ENCODE results near the gene NCMAP. TPM values are rescaled to one million over a fixed set of nuclear protein-coding genes. Genes with fewer than 3 reads are reported as not detected.
"Not testable (repeated sequence)": the region's sequence is repeated elsewhere in the genome, so short reads cannot be mapped to it uniquely, and the experiment has no call there.

NCMAP gene
- not detected for polyA plus RNA-seq

GRCh38 chr1:24555591-24556413 is at the start of gene NCMAP:
TSS of gene NCMAP (plus strand) at chr1:24556087. CDS start at chr1:24595431, 39,344 bp downstream.
- Mint-ChIP-seq H3K27me3 (peaks cover 14% of the 10 kb centered on the region), H3K36me3 (no peaks in the 10 kb centered on the region), H3K27ac (peak within 1 kb of the TSS in 1 of 3 donors; percentile 93), H3K9me3 (no peaks in the 10 kb centered on the region), H3K4me3 (peak within 1 kb of the TSS; percentile 66 to 92 (median 82)), H3K4me1 (peaks cover 7 to 14% (median 12%) of the 10 kb centered on the region in 3 donors)

GRCh38 chr1:24506691-24507381 is 49.1 kb upstream of the NCMAP start:
- H3K27ac Mint-ChIP-seq: peak overlapping the region; percentile 36 to 92 (median 72)
- peak overlapping the region; percentile 48 to 71 (median 60) for H3K4me3 Mint-ChIP-seq
- H3K27me3 Mint-ChIP-seq: no peaks in the 10 kb centered on the region
- peaks cover 39 to 55% (median 54%) of the 10 kb centered on the region in 3 donors for H3K4me1 Mint-ChIP-seq
- H3K9me3 Mint-ChIP-seq: no peaks in the 10 kb centered on the region
- H3K36me3 Mint-ChIP-seq: peaks cover 6% of the 10 kb centered on the region

GRCh38 chr1:24507405-24507804 is 48.5 kb upstream of the NCMAP start:
- peak overlapping the region in 3 of 4 donors; percentile 54 to 71 (median 65) for H3K4me3 Mint-ChIP-seq
- H3K27me3 Mint-ChIP-seq: no peaks in the 10 kb centered on the region
- H3K4me1 Mint-ChIP-seq: peaks cover 38 to 54% (median 51%) of the 10 kb centered on the region in 3 donors
- peaks cover 6% of the 10 kb centered on the region for H3K36me3 Mint-ChIP-seq
- H3K27ac Mint-ChIP-seq: peak overlapping the region; percentile 36 to 92 (median 72)
- H3K9me3 Mint-ChIP-seq: no peaks in the 10 kb centered on the region

GRCh38 chr1:24508911-24509310 is 47.0 kb upstream of the NCMAP start:
- Mint-ChIP-seq H3K27me3 (no peaks in the 10 kb centered on the region), H3K27ac (peak overlapping the region in 1 of 3 donors; percentile 69), H3K4me1 (peaks cover 37 to 53% (median 44%) of the 10 kb centered on the region in 3 donors), H3K9me3 (no peaks in the 10 kb centered on the region), H3K4me3 (peak overlapping the region in 1 of 4 donors; percentile 13), H3K36me3 (peaks cover 6% of the 10 kb centered on the region)

- Mint-ChIP-seq H3K36me3 (peaks cover 5% of the 10 kb centered on the region), H3K4me1 (peaks cover 15 to 25% (median 19%) of the 10 kb centered on the region in 3 donors), H3K9me3 (no peaks in the 10 kb centered on the region), H3K27me3 (no peaks in the 10 kb centered on the region), H3K27ac (peak overlapping the region in 1 of 3 donors; percentile 35), H3K4me3 (no peak overlapping the region)
Observed at GRCh38 chr1:24513706-24514105, 42.2 kb upstream of the NCMAP start.

GRCh38 chr1:24514946-24515345 is 40.9 kb upstream of the NCMAP start:
- H3K9me3 Mint-ChIP-seq: no peaks in the 10 kb centered on the region
- H3K36me3 Mint-ChIP-seq: peaks cover 5% of the 10 kb centered on the region
- H3K27me3 Mint-ChIP-seq: no peaks in the 10 kb centered on the region
- peaks cover 12 to 17% (median 14%) of the 10 kb centered on the region in 3 donors for H3K4me1 Mint-ChIP-seq
- no peak overlapping the region for H3K4me3 Mint-ChIP-seq
- no peak overlapping the region for H3K27ac Mint-ChIP-seq

- H3K9me3 Mint-ChIP-seq, H3K4me3 Mint-ChIP-seq, H3K36me3 Mint-ChIP-seq, H3K27me3 Mint-ChIP-seq: not testable (repeated sequence)
- peak overlapping the region in 2 of 3 donors; percentile 3 to 73 for H3K27ac Mint-ChIP-seq
- H3K4me1 Mint-ChIP-seq: peaks cover 9 to 16% (median 12%) of the 10 kb centered on the region in 3 donors
Observed at GRCh38 chr1:24515671-24516209, 40.1 kb upstream of the NCMAP start.

- Mint-ChIP-seq H3K4me1 (peaks cover 8 to 15% (median 11%) of the 10 kb centered on the region in 3 donors), H3K9me3 (peaks cover 0 to 4% (median 3%) of the 10 kb centered on the region in 3 donors), H3K4me3 (no peak overlapping the region), H3K27me3 (no peaks in the 10 kb centered on the region), H3K36me3 (peaks cover 6% of the 10 kb centered on the region), H3K27ac (peak overlapping the region in 1 of 3 donors; percentile 28)
Observed at GRCh38 chr1:24516506-24516905, 39.4 kb upstream of the NCMAP start.

GRCh38 chr1:24517898-24518297 is 38.0 kb upstream of the NCMAP start:
- peaks cover 0 to 4% (median 3%) of the 10 kb centered on the region in 3 donors for H3K9me3 Mint-ChIP-seq
- no peaks in the 10 kb centered on the region for H3K27me3 Mint-ChIP-seq
- no peak overlapping the region for H3K27ac Mint-ChIP-seq
- no peak overlapping the region for H3K4me3 Mint-ChIP-seq
- H3K36me3 Mint-ChIP-seq: peaks cover 6% of the 10 kb centered on the region
- peaks cover 7 to 12% (median 8%) of the 10 kb centered on the region in 3 donors for H3K4me1 Mint-ChIP-seq

- H3K27ac Mint-ChIP-seq, H3K4me3 Mint-ChIP-seq, H3K9me3 Mint-ChIP-seq, H3K36me3 Mint-ChIP-seq, H3K27me3 Mint-ChIP-seq: not testable (repeated sequence)
- H3K4me1 Mint-ChIP-seq: peaks cover 3 to 12% (median 6%) of the 10 kb centered on the region in 3 donors
Observed at GRCh38 chr1:24520282-24520681, 35.6 kb upstream of the NCMAP start.

GRCh38 chr1:24525606-24526005 is 30.3 kb upstream of the NCMAP start:
- no peak overlapping the region for H3K27ac Mint-ChIP-seq
- H3K4me1 Mint-ChIP-seq: peaks cover 7 to 13% (median 11%) of the 10 kb centered on the region in 3 donors
- no peaks in the 10 kb centered on the region for H3K27me3 Mint-ChIP-seq
- peaks cover 1% of the 10 kb centered on the region for H3K36me3 Mint-ChIP-seq
- no peak overlapping the region for H3K4me3 Mint-ChIP-seq
- H3K9me3 Mint-ChIP-seq: no peaks in the 10 kb centered on the region

- Mint-ChIP-seq H3K4me1 (peaks cover 5 to 13% (median 11%) of the 10 kb centered on the region in 3 donors), H3K4me3 (no peak overlapping the region), H3K27ac (no peak overlapping the region), H3K9me3 (no peaks in the 10 kb centered on the region), H3K36me3 (peaks cover 1% of the 10 kb centered on the region), H3K27me3 (no peaks in the 10 kb centered on the region)
Observed at GRCh38 chr1:24526045-24526444, 29.8 kb upstream of the NCMAP start.

- no peak overlapping the region for H3K27ac Mint-ChIP-seq
- H3K36me3 Mint-ChIP-seq: peaks cover 1% of the 10 kb centered on the region
- H3K4me3 Mint-ChIP-seq: no peak overlapping the region
- no peaks in the 10 kb centered on the region for H3K9me3 Mint-ChIP-seq
- peaks cover 5 to 13% (median 11%) of the 10 kb centered on the region in 3 donors for H3K4me1 Mint-ChIP-seq
- H3K27me3 Mint-ChIP-seq: no peaks in the 10 kb centered on the region
Observed at GRCh38 chr1:24526940-24527542, 28.8 kb upstream of the NCMAP start.

GRCh38 chr1:24528744-24529143 is 27.1 kb upstream of the NCMAP start:
- H3K27me3 Mint-ChIP-seq: no peaks in the 10 kb centered on the region
- peaks cover 3% of the 10 kb centered on the region for H3K36me3 Mint-ChIP-seq
- peak overlapping the region in 1 of 4 donors; percentile 21 for H3K4me3 Mint-ChIP-seq
- H3K4me1 Mint-ChIP-seq: peaks cover 3 to 18% (median 17%) of the 10 kb centered on the region in 3 donors
- H3K27ac Mint-ChIP-seq: no peak overlapping the region
- H3K9me3 Mint-ChIP-seq: no peaks in the 10 kb centered on the region

- not testable (repeated sequence) for H3K4me3 Mint-ChIP-seq, H3K9me3 Mint-ChIP-seq, H3K36me3 Mint-ChIP-seq, H3K27ac Mint-ChIP-seq, H3K27me3 Mint-ChIP-seq
- H3K4me1 Mint-ChIP-seq: peaks cover 8 to 23% (median 21%) of the 10 kb centered on the region in 3 donors
Observed at GRCh38 chr1:24529292-24529691, 26.6 kb upstream of the NCMAP start.
